Jurkat, Clone E6-1 (cell line): ENCODE data around the gene NATD1.
"Not testable (repeated sequence)": the region's sequence is repeated elsewhere in the genome, so short reads cannot be mapped to it uniquely, and the experiment has no call there.

Source experiments
- DNase-seq: peaks from one replicate; pipeline ENCODE4 v3.0.0-alpha.2; 2011; ENCODE audit warnings: low read depth, low spot score
- H3K4me3 ChIP-seq: 2 replicates; pipeline ENCODE4 v1.5.1; 2011; ENCODE audit warnings: mild to moderate bottlenecking, low read length, control low read depth, moderate library complexity

The NATD1 gene

DNA sequence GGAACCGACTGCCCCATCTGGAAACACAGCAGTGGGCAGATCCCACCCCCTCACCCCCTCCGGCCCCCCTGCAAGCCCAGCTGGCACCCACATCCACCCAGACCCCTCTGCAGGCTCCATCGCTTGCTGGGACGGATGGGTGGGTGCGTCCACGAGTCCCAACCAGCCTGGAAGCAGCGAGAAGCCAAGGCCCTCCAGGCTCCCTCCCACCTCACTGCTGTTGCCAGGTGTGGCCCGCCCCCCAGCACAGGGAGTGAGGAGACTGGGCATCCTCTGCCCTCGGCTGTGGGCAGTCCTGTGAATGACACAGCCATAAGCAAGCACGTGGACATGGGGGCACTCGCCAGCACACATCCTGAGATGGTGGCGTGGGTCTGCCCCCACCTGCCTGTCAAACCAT lies 50.7 kb downstream of the NATD1 start:
- DNase-seq: no peak
- H3K4me3 ChIP-seq: no peak overlapping the region

DNA sequence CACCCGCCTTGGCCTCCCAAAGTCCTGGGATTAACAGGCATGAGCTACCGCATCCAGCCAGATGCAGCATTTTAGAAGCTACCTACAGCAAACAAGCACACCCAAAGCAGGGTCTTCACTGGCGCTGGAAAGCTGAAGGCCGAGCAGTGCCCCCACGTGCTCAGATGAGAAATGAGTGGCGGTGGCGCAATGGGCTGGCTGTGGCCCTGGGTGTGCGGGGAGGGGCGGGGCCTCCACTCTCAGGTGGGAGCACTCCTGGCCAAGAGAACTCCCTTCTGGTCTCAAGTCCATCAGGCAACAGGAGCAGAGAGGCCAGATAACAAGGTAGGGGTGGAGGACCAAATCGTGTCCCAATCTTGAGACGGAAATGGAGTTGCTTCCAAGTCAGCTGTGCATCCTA lies 51.3 kb downstream of the NATD1 start:
- no peak overlapping the region for H3K4me3 ChIP-seq
- DNase-seq: no peak

DNA sequence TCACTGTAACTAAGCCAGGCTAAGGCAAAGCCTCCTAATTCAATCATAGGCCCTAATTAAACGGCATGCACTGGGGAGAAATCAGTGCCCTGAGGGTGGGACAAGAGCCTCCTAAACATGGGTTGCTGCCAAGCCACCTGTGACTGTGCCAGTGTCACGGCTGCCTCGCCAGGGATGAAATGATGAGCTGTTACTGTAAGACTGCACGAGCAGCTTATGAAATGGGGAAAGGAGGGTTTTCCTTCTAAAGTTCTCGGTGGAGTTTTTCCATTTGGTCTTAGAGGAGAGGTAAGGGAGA lies 52.0 kb downstream of the NATD1 start:
- H3K4me3 ChIP-seq: no peak overlapping the region
- no peak for DNase-seq

DNA sequence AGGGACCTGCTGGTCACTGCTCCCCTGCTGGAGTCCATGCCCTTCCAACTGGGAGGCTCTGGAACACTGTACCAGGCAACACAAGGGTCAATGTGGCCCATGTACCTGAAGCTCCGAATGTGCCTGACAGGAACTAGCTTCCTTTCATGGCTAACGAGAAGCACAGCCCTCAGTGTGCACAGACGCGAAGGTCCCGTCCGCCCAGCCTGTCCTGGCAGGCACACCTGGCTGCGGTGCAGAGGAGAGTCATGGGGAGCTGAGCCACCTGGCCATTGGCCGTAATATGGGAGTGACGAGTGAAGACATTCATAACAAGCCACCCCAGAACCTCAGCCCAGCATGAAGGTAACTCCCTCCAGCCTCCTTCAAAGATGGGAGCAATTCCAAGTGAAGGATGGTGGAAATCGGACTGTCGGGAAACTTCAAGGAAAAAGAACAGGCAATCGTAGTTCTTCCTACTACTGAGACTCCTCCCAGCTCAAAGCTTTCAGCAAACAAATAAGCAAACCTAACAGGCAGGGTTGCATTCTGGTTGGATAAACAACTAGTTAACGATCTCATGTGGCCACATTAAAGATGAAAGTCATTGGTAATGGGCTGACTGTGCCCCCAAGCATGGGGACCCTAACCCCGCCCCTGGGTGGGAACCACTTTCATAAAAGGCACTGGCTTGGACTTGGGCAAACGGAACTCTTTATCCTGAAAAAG lies 52.5 kb downstream of the NATD1 start:
- no peak for DNase-seq
- no peak overlapping the region for H3K4me3 ChIP-seq

DNA sequence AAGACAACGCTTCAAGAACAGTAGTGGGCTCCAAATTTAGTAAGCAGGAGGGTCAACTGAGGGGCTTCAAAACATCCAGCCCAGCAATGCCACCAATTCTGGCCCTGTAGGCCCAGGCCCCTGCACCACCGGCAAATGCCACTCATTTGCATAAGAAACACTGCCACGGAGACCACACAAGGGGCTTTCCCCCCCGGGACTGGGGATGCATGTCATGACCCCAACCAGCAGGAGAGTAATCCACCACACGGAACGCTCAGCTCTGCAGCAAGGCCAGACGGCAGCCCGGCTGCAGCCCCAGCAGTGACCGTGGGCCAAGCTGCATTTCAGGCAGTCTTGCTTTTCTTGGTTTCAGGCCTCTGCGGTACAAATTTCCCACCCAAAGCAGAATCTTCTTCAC lies 53.4 kb downstream of the NATD1 start:
- DNase-seq: no peak
- H3K4me3 ChIP-seq: no peak overlapping the region

DNA sequence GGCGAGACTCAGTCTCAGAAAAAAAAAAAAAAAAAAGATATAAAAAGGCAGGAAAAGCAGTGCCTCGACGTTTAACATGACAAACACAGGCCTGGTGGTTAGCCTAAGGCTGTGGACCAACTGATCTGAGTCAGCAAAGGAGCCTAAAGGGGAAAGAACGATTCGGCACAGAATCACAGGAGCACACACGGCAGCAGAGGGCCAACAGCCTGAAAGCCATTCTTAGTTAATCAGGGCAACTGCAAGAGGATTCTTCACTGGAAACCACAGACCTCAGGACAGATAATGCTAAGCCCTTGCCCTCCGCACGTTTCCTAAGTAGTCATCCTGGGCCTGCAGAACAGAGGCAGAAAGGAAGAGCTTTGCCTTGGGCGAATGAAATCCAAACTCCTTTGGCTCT lies 53.9 kb downstream of the NATD1 start:
- no peak for DNase-seq
- no peak overlapping the region for H3K4me3 ChIP-seq

DNA sequence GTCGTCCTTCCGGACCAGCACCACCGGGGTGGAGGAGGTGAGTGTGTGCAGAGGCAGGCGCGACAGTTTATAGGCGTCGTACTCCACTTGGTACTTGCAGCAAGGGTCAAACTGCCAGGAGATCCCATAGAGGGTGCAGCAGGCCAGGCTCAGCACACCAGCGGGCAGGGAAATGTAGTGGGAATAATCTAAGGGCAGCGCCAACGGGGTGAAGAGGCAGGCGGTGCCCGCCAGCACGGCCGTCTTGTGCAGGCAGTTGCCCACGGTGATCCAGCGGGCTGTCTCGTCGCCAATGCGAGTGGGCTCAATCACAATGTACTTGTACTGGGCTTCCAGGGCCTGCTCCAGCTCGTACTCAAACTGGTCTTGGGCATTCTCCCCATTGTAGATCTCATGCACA lies 54.8 kb downstream of the NATD1 start:
- DNase-seq: no peak
- H3K4me3 ChIP-seq: no peak overlapping the region

DNA sequence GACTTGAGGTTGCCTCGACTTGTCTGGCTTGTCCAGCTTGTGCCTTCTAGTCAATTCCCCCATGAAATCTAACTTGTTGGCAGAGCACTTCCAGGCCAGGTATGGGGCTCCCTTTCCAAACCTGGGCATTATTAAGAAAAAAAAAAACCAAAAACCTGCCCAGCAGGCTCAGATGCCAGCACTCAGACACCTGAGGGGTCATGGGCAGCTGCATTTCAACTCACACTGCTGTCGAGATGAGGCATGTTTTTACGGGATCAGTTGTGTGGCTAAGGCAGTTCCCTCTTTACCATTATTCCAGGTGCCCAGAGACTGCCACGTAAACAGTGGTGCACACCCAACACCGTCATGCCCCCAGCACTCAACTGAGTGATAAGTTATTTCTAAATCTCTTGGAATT lies 57.1 kb downstream of the NATD1 start:
- no peak for DNase-seq
- no peak overlapping the region for H3K4me3 ChIP-seq

DNA sequence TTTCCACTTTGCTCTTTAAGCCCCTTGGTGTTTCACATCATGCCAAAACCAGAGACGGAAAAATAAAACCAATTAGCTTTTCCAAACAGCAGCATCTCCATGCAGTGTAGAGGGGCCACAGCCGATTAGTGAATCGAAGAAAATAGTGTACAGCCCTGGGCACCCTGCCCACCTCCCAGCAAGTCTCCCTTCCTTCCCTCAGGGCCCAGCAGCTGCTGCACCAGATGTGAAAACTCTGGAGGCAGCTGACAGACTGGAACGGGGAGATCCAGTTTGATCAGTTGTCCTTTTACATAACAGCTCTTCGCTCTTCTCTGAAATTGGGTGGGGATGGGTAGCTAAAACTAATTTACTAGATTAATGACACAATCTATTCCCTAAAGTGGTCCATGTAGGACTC lies 58.5 kb downstream of the NATD1 start:
- H3K4me3 ChIP-seq: no peak overlapping the region
- DNase-seq: no peak

DNA sequence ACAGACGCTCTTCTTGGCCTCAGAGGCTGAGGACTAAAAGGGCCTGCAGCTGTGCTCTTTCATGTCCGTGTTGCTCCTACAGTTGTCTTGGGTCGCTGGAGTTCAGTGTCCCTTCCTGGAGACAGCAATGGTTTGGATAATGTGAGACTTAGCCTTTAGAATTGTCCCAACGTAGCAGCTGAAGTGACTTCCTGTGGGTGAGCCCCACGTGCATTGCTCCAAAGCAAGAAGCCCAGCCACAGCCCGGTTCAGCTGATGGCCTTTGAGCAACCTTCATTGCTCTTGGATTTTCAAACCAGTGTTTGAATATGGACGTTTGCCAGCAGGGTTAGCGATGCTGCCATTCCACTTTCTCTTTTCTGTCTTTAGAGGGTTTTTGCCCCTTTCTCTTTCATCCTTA lies 59.0 kb downstream of the NATD1 start:
- H3K4me3 ChIP-seq: no peak overlapping the region
- DNase-seq: no peak

DNA sequence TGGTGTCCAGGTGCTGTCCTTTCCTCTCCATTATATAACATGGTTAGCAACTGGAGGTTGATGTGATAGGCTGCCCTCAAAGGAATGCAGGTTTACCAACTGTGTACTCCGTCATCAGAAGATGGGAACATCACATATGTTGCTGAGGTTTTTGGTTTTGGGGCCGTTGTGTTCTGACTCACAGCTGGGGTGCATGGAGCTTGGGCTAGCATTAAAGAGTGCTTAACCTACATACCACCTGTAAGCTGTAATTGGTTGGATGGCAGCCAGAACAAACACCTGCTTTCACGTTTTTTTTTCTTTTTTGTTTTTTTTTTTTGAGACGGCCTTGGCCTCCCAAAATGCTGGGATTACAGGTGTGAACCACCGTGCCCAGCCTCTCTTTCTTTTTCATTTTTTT lies 60.2 kb downstream of the NATD1 start:
- DNase-seq: peak; percentile 84

DNA sequence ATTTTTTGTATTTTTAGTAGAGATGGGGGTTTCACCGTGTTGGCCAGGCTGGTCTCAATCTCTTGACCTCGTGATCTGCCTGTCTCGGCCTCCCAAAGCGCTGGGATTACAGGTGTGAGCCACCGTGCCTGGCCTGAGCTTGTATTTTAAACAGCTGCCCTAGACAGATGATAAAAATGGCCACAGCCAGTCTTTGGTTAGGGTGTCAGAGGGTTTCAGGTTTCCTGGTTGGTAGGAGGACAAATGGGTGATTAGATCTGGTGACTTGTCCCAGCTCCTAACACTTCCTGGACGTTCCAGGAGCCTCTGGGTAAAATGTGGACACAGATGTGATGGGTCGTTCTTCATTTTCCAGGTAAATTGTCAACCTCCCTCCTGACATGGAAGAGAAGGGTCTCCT lies 60.8 kb downstream of the NATD1 start:
- DNase-seq, H3K4me3 ChIP-seq: not testable (repeated sequence)

More for the DNA sequence above, 60.2 kb downstream of the NATD1 start:
- no peak overlapping the region for H3K4me3 ChIP-seq

DNA sequence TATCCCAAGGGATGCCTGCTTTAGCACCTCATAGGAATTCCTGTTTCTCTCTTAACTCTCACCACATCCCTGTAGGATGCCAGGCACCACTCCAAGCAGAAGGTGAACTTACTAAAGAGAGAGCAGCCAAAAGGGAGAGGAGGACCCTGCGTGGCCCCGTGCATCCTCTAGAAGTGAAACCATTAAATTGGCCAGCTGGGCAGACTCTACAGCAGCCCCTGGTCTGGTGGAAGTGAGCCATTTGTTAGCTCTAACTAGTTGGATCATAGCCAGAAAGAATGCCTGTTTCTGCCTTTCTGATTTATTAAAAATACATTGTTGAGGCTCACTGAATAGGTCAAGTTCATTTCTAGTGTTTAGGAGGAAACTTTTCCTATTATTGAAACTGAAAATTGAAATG lies 61.5 kb downstream of the NATD1 start:
- no peak overlapping the region for H3K4me3 ChIP-seq
- DNase-seq: no peak

DNA sequence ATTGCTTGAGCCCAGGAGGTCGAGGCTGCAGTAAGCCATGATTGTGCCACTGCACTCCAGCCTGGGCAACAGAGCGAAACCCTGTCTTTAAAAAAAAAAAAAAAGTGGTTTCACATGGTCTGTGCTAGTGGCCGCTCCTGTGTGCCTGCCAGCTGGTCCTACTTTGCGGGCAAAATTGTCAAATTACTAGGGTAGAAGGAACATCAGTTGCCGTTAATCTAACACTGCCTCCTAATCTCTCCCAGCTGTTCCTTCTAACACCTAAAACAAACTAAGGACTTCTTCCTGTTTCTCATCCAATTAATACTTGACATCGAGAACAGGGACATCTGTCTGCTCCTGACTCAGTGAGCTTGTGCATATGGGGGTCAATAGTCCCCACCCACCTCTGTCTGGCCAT lies 63.1 kb downstream of the NATD1 start:
- no peak overlapping the region for H3K4me3 ChIP-seq
- DNase-seq: no peak

DNA sequence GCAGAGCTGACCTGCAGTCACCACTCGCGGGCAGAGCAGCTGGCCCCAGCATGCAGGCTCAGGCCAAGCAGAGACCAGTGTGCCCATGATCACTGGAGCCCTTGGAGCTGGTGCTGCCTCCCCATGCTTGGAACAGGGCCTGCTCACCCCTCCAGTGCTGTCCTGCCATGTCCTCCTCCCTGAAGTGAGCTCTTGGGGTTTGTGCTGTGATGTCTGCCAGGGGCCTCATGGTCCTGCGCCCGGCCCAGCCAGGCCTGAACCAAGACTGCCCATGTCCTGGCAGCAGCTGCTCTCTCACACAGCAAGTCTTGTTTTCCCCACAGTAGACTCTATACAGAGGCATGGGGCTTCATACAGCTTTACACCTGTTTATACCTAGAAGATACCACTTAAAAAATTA lies 63.8 kb downstream of the NATD1 start:
- H3K4me3 ChIP-seq: no peak overlapping the region
- no peak for DNase-seq
